Putamen (tissue), 1 donor: Measurements from ENCODE around the gene DNM1L.
A peak's percentile ranks its signal among the peaks of the same experiment; 100 is the strongest.
"Not testable (repeated sequence)": the region's sequence is repeated elsewhere in the genome, so short reads cannot be mapped to it uniquely, and the experiment has no call there.

Experiments
- DNase-seq: peaks from one replicate; pipeline ENCODE4 v3.0.0-alpha.2; 2016; ENCODE audit warnings: low spot score

The DNM1L gene

DNA sequence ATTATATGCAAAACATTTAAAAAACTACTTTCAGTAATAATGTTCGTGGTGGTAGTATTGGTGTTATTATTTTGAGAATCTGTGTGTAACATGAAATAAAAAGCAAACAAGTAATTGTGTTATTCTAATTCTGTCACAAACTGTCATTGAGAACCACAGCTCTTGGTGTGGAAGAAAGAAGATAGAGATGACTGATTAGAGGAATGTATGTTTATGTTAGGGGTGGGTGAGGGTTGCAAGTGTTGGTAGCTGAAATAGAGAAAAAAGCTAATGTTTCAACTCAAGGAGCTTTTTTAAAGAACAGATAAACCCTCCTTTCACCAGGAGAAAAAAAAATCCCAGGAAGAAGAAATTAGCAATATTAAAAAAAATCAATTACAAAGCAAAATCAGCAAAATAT is 18.3 kb downstream of the DNM1L start:
- DNase-seq: no peak

DNA sequence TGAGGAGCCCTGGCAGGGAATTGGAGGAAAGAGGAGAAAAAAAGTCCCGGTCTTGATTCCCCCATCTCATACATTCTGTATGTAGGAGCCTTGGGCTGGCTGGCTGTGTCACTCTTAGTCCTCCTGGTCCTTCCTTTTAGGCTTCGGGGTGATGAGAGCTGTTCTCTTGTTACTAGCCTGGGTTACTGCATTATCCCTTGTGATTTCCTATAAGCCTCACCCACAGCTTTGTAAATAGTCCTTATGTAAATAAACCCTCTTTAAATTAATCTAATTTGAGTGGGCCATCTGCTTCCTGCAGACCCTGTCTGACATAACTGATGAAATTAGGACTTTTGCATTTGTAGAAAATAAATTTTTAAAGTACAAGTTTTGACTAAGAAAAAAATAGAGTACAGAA is 19.2 kb downstream of the DNM1L start:
- no peak for DNase-seq

DNA sequence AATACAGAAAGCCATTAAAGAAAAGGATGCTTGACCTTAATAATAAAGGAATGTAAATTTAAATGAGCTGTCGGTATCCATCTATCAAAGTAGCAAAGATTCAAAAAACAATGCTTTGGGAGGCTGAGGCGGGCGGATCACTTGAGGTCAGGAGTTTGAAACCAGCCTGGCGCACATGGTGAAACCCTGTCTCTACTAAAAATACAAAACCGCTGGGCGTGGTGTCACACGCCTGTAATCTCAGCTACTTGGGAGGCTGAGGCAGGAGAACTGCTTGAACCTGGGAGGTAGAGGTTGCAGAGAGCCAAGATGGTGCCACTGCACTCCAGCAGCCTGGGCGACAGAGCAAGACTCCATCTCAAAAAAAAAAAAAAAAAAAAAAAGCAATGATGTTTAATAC is 20.3 kb downstream of the DNM1L start:
- DNase-seq: not testable (repeated sequence)

DNA sequence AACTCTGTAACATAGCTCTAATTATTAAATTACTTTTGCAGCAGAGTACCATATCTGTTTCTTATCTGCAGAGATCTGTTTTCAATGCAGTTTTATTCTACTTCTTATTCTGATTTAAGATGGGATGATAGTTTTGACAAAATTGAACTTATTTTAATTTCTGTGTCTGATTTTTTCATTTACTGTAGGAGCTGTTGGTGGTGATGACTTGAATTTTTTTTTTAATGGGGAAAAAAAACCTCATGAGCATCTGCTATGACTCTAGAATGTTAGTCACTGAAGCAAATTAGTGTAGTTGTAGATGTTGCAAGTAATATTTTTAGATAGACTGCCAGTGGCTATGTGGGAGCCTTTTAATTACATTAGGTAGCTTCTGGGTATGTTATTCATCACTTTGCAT is 23.4 kb downstream of the DNM1L start:
- DNase-seq: peak; percentile 25

DNA sequence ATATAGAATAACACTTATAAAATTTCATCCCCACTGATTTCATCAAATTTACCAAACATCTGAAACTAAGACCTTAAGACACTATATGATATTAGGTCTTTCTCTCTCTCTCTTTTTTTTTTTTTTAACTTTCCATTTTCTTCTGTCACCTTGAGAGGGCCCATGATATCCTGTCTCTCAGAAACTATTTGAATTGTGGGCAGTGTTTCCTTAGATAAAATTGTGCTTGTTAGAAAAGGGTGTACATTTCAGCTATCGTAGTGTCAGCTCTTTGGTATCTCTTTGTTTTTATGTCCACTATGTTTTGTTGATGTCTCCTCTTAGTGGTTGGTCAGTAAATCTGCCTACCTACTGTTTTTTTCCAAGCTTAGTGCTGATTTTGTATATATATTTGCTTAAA is 23.8 kb downstream of the DNM1L start:
- DNase-seq: no peak

DNA sequence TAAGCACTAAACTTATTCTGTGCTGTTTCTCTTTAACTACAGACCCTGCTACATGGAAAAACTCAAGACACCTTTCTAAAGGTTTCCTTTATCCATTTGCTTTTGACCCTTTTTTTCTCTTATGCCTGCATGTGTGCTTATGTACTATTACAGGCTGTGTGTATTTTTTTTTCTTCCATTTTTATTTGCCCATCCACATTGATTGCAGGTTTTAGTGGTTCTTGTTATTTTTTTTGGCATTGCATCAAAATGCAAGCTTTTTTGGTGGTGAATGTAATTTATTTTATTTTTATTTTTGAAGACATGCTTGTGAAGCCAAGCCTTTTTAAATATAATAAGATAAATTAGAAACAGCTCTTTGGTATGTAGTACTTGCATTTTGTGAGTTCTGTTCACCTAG is 26.7 kb downstream of the DNM1L start:
- no peak for DNase-seq

DNA sequence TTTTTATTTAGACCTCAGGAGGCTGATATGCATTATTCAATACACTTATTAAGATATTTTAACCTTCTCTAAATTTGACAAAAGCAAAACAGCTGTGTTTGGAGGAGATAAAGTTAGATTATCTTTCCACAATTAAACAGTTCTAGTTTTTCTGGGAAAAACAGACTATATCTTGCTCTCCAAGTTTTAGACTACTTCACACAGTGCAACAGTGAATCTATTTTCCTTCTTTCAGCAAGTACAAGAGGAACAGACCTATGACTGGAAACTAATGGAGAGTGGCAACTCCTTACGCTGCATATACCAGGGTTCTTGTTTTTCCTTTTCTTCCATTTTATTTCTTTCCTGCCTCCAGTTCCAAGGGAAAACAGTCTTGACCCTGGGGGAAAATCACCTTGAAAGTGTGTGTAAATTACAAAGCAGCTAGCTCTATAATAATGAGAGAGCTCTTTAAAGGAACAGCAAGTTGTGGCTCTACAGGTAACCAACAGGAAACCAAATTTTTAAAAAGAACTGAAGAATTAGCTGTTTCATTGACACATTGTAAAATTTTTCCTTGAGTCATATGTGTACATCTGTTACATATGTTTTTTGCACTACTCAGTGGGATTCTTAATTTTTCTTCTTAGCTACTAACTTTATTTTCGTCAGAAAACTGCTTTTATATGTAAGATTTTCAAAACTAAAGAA is 27.4 kb downstream of the DNM1L start:
- no peak for DNase-seq

DNA sequence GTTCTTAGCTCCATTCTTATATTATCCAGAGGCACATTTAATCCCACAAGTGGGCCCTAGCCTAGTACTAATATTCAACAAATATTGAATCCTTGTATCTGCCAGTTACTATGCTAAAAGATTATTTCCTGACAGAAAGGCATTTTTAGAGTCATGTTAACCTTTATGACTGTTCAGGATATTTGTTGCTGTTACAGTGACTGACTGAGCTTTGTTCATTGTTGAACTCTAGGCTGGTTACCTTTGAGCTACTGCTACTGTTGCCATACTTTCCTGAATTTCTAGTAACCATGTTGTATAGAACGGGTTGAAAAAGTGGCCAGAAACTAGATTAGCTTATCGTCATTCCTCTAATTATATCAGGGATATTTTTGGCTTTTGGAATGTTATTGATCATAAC is 29.8 kb downstream of the DNM1L start:
- DNase-seq: no peak

DNA sequence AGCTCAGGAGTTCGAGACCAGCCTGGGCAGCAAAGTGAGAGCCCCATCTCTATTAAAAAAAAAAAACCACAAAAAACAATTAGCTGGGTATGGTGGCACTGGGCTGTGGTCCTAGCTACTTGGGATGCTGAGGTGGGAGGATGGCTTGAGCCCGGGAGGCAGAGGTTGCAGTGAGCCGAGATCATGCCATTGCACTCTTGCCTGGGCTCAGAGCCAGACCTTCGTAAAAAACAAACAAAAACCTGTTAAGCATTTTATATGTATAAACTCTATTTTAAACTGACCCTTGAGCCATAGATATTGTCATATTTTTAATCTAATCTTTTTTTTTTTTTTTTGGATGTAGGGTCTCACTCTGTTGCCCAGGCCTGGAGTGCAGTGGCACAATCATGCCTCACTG is 35.7 kb downstream of the DNM1L start:
- no peak for DNase-seq

DNA sequence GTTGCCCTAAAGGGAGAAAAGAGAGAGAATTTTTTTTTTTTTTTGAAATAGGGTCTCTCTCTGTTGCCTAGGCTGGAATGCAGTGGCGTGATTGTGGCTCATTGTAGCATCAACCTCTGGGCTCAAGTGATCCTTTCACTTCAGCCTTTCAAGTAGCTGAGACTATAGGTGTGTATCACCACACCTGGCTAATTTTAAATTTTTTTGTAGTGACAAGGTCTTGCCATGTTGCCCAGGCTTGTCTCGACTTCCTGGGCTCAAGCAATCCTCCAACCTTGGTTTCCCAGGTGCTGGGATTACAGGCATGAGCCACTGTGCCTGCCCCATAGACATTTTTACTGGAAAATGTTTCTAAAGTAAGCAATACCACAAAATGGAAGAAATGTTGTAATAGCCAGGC is 39.8 kb downstream of the DNM1L start:
- DNase-seq: no peak

DNA sequence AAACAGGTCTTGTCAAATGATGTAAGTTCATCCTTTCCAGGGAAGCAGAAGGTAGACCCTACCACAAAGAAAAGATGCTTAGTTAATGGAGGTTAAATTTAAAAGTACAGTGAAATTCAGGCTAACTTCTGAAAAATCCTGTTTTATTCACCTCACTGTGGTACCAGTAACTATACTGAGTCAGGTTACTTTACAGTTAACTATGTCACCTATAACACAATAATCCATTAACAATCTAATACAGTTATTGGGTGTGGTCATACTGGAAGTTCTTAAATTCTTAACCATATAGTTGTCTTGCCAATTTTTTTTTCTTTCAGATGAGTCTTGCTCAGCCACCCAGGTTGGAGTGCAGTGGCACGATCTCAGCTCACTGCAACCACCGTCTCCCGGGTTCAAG is 46.2 kb downstream of the DNM1L start:
- DNase-seq: not testable (repeated sequence)

DNA sequence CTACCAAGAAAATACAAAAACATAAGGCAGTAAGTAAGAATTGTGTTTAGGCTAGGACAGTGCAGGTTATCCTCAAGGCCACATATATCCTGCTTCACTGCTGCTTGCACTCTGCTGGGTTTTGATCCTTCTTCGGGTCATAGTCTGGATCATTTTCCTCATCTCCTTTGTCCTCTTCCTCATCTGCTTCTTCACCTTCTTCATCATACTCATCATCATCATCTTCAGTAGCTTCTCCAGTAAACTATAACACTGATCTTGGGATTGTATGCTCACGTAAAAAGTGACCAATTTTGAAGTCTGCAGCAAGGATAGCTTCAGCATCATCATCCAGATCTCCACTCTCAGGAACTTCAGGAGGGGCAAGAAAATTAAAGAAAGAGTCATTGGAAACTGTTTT is 47.2 kb downstream of the DNM1L start:
- DNase-seq: no peak

DNA sequence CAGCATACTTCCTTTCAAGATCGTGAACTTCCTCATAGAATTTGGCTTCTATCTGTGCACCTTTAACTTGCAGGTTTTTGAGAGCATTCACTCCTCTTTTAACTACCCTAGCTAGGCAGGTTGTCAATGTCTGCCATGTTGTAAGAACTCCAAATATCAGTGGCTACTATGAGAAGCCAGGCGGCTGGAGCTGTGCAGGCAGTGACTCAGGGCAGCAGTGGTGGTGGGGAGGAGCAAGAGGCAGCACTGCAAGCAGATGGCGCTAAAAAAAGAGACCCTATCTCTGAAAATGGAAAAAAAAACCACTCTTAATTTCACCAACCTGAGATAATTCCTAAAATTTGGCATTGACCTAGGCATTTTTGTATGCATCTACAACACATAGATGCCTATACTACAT is 48.1 kb downstream of the DNM1L start:
- DNase-seq: no peak

DNA sequence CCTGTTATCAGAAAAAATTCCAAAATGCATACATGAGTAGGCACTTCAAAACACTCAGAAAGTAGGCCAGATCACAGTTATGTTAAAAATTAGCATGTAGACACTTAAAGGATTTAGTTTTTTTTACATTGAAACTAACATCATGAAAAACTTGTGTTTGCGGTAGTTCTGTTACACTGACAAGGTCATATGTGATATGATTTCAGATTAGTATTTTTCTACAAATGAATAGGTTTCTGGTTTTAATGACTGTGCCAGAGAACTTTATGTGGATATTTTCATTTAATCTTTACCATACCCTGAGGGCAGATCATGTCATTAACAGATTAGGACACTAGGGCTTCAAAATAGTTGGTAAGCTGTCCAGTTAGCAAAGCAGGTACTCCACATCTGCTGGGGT is 55.9 kb downstream of the DNM1L start:
- no peak for DNase-seq

DNA sequence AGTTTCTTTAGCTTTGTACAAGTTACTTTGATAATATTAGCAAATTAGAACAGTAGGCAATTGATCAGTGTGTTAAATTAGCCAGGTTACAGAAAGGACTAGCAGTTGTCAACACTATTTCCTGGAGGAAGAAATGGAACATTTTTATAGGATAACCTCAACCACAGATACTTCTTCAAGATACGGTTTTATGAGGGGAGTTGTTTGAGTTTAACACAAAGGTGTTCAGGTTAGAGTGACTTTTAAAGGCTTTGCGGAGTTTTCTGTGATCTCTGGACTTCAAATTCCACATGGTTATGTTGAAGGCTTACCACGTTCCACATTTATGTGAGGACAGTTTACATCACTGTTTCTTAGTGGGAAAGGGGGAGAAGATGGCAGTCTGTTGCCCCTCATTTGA is 57.3 kb downstream of the DNM1L start:
- no peak for DNase-seq

DNA sequence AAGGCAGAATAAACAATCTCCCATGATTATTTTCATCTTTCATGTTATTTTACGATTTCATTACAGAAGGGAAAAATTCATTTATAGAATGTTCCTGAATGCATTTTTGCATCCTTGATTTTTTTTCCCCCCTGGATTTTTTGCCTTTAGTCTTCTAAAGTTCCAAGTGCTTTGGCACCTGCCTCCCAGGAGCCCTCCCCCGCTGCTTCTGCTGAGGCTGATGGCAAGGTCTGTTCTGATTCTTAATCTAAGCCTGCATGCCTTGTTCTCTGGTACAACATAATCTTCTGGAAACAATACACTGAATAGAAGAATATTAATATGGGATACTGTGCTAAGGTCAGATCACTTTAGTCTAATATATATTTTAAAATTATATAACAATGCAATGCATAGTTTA is 58.6 kb downstream of the DNM1L start:
- peak; percentile 36 for DNase-seq

DNA sequence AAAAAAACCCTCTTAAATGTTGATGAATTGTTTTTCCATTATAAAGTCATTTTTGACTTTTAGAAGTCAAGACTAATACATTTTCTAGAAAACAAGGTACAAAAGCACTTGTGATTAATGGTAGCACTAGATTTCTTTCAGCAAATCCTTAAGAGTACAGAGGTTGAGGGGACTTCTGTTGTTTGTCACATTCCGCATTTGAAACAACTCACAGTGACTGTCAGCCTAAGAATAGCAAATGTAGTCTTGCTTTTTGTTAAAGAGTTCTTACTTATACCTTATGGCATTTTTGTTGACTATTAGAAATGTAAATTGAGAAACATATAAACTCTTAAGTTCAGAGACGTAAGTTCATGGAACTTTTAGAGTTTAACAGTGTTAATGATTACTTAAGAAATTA is 60.2 kb downstream of the DNM1L start:
- no peak for DNase-seq

DNA sequence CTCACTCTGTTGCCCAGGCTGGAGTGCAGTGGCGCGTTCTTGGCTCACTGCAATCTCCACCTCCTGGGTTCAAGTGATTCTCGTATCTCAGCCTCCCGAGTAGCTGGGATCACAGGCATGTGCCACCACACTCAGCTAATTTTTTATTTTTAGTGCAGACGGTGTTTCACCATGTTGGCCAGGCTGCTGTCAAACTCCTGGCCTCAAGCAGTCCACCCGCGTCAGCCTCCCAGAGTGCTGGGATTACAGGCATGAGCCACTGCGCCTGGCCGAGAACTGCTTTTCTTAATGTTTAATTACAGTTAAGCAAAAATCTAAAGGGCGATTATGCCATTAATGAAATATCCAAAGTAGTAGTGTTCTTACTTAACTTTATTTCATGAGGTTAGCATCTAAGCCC is 63.0 kb downstream of the DNM1L start:
- DNase-seq: no peak

DNA sequence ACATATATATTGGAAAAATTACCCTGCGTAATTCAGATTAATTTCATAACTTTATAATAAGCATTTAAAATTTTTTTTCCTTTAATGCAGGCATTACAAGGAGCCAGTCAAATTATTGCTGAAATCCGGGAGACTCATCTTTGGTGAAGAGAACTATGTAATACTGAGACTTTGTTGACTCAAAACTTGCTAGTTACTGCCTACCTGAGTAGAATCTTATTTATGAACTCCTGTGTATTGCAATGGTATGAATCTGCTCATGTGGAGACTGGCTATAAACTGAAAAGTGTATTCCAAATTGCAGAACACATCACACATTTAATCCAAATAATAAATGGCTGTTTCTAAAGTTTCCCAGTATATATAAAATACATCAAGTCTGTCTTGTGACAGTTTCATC is 64.2 kb downstream of the DNM1L start:
- DNase-seq: no peak

DNA sequence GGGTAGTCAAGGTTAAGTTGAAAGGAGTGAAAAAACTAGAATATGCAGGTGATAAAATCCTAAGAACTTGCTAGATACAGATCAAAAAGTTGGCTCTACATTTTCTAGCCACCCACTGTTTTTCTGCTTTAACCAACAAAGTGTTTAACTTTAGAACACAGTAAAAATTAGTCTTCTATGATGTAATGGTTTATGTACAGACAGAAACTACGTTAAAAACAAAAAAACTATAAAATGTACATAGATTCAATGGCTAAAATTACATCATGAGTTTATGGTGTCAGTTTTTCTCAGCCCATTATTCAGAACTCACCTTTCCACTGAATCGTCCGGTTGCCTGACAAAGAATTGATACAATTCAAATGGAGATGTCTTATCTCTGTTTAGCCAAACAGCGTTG is 74.5 kb downstream of the DNM1L start:
- no peak for DNase-seq

DNA sequence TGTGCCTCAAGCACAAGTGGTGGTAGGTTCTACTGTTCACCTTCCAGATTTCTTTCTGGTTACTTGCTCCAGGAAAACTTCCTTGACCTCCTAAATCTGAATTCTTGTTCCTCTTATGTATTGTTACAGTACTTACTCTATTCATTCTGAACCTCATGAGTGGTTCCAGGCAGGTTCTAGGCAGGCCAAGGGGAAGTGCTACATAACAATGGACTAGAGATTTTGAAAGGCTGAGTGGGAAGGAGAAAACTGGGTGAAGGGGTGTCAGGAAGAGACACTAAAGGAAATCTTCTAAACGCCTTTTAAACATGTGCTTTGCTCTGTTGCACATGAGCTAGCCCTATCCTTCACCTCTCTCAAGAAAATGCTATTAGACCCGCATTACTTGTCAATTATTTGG is 75.0 kb downstream of the DNM1L start:
- DNase-seq: no peak

DNA sequence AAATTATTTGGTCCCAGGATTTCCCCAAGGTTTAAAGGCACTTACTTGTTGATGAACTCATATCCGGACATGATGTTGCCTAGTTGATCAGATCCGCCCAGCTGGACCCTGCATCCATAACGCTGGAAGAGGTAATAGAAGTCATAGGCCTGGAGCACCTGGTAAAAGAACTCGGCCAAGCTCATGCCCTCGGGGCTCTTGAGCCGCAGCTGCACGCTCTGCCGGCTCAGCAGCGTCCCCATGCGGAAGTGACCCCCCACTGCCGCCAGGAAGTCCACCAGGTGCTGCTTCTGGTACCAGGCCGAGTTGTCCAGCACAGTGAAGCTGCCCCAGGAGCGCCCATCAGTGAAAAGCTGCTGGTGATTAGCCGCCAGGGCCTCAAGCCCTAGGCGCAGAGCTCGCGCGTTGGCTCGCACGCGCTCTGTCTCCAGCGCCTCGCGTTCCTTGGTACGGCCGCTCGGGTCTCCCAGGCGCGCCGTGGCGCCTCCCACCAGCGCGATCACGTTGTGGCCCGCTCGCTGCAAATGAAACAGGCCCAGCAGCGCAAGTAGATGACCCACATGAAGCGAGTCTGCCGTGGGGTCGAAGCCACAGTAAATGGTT is 76.1 kb downstream of the DNM1L start:
- DNase-seq: peak; percentile 51

DNA sequence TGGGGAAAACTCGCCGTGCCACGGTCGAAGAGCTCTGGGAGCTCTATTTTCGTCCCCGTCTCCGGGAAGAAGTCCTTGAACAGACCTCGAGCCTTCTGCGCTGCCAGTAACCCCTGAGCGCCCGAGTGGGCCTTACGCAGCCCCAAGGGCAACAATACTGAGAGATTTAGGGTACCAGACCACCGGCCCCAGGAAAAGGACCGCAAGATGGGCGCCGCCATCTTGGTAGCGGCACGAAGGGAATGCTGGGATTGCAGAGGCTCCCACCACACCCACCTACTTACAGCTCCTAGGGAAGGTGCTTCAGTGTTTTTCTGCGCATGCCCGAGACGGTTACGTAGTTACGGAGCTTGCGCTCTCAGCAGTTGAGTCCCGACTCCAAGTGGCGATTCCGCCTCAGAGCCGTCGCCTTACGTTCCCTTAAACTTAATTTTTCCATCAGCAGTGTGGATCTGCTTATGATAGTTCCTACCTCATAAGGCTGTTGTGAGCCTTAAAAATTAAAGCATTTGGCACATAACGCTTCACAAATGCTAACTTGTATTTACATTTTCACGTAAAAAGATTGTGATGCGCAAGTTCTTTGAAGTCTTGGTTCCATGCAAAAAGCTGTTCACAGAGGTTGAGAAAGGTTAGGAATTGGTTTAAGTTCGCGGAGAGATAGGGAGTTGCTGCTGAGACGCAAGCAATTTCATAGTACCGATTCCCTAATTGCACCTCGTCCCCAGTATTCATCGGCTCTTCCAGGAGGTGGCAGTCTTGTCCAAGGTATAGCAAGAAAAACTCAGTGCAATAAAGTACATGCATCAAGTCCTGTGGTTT is 76.8 kb downstream of the DNM1L start, which contains the start of gene YARS2:
Gene YARS2 (minus strand): TSS at position 244 of the 822 bp plus-strand sequence. CDS start 23 bp downstream, at position 221.
- peak; percentile 98 for DNase-seq
